Mesenteric fat pad (tissue), 1 donor: Measurements from ENCODE around the gene CCDC69. TPM values are rescaled to one million over a fixed set of nuclear protein-coding genes. Genes with fewer than 3 reads are reported as not detected.
A peak's percentile ranks its signal among the peaks of the same experiment; 100 is the strongest.
"Not testable (repeated sequence)": the region's sequence is repeated elsewhere in the genome, so short reads cannot be mapped to it uniquely, and the experiment has no call there.

Experiments used
- DNase-seq: peaks from one replicate; pipeline ENCODE4 v3.0.0-alpha.2; 2020; ENCODE audit warnings: low spot score
- total RNA-seq: library from RNA; stranded (reverse); fragmentation: NEBNext Ultra II Directional; extraction: Animal tissue kit (Norgen Biotek cat#: 25700); gene quantifications from one replicate; pipeline ENCODE4 v1.2.1, GENCODE V29; 2021
- donor health status: DM: yes; HTN: yes; CAD: no.

Gene CCDC69
- total RNA-seq, 1 donor from 2014 or later: 184 TPM

GRCh38 chr5:151196556-151197290, 27.2 kb downstream of the CCDC69 start:
- DNase-seq: peak; percentile 9

- DNase-seq: no peak
Observed at GRCh38 chr5:151195622-151196021, 28.3 kb downstream of the CCDC69 start.

GRCh38 chr5:151192626-151193025, 31.3 kb downstream of the CCDC69 start:
- no peak for DNase-seq

GRCh38 chr5:151191661-151192060, 32.2 kb downstream of the CCDC69 start:
- DNase-seq: peak; percentile 3

GRCh38 chr5:151189151-151189550, 34.7 kb downstream of the CCDC69 start:
- no peak for DNase-seq

- DNase-seq: no peak
Observed at GRCh38 chr5:151186538-151186937, 37.4 kb downstream of the CCDC69 start.

GRCh38 chr5:151186052-151186451, 37.8 kb downstream of the CCDC69 start:
- DNase-seq: no peak

GRCh38 chr5:151184316-151185042, 39.4 kb downstream of the CCDC69 start:
- DNase-seq: peak; percentile 2

GRCh38 chr5:151183456-151184245, 40.2 kb downstream of the CCDC69 start:
- DNase-seq: no peak

GRCh38 chr5:151182976-151183375, 40.9 kb downstream of the CCDC69 start:
- no peak for DNase-seq

- no peak for DNase-seq
Observed at GRCh38 chr5:151182524-151182900, 41.4 kb downstream of the CCDC69 start.

- no peak for DNase-seq
Observed at GRCh38 chr5:151181818-151182523, 41.9 kb downstream of the CCDC69 start.

GRCh38 chr5:151180291-151180690, 43.6 kb downstream of the CCDC69 start:
- DNase-seq: no peak

GRCh38 chr5:151179489-151179840, 44.4 kb downstream of the CCDC69 start:
- DNase-seq: peak; percentile 47

- peak; percentile 18 for DNase-seq
Observed at GRCh38 chr5:151178777-151179488, 45.0 kb downstream of the CCDC69 start.

GRCh38 chr5:151178372-151178771, 45.5 kb downstream of the CCDC69 start:
- DNase-seq: no peak

- DNase-seq: not testable (repeated sequence)
Observed at GRCh38 chr5:151176268-151176667, 47.6 kb downstream of the CCDC69 start.

GRCh38 chr5:151174612-151175101, 49.2 kb downstream of the CCDC69 start:
- no peak for DNase-seq

- DNase-seq: no peak
Observed at GRCh38 chr5:151173711-151174611, 49.9 kb downstream of the CCDC69 start.
